ENCODE data around the gene SMIM14.

GRCh38 chr4:39620551-39621313 lies 17.9 kb downstream of the SMIM14 start:
- TF ChIP-seq CTCF (conservative IDR thresholded peaks at IDR 0.05 in 1 of 2, IDR thresholded peaks at IDR 0.05 in 1 of 2; ENCODE audit: extremely low read depth in 1 of 2, insufficient read depth in 1 of 2, low read depth in 1 of 2, low read length in 2 of 2) = no peak
- TF ChIP-seq EZH2 (IDR thresholded peaks at IDR 0.05; ENCODE audit: borderline replicate concordance, low read length) = no peak

Measured in mammary epithelial cell (primary cell).